Stimulated activated CD4-positive, alpha-beta T cell treated with anti-CD3 and anti-CD28 coated beads, Interleukin-12 subunit alpha, Interleukin-12 subunit beta, amount 100 ng/mL, for 48 hours (primary cell): ENCODE measurements around the gene MEST.
"Not testable (repeated sequence)": the region's sequence is repeated elsewhere in the genome, so short reads cannot be mapped to it uniquely, and the experiment has no call there.

Experiments
- DNase-seq, 3 donors: peaks; one replicate each; pipeline ENCODE4 v3.0.0-alpha.2; 2020; ENCODE audit warnings: low read depth in 2 of 3, low spot score in 1 of 3

The MEST gene

GRCh38 chr7:130521258-130521951 lies 29.5 kb downstream of the MEST start:
- no peak for DNase-seq

- DNase-seq: not testable (repeated sequence)
Observed at GRCh38 chr7:130523519-130524125, 31.7 kb downstream of the MEST start.

DNA sequence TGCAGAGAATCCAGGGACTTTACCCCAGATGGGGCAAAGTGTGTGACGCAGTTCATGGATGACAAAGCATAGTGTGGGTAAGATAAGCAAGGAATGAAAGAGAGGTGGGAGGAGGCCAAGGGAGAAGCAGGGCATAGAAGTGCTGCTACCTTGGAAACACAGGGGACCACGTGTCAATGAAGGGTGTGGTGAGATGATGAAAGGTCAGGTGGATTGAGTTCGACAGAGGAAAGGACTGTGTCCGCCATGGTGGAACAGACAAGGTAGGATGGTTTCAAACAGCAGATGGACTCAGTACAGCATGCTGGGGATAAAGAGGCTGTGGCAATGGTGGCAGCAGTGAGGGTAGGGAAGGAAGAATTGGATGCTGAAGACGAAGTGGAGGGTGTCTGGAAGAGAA lies 32.7 kb downstream of the MEST start:
- DNase-seq: no peak

- not testable (repeated sequence) for DNase-seq
Observed at GRCh38 chr7:130527752-130528355, 36.0 kb downstream of the MEST start.

DNA sequence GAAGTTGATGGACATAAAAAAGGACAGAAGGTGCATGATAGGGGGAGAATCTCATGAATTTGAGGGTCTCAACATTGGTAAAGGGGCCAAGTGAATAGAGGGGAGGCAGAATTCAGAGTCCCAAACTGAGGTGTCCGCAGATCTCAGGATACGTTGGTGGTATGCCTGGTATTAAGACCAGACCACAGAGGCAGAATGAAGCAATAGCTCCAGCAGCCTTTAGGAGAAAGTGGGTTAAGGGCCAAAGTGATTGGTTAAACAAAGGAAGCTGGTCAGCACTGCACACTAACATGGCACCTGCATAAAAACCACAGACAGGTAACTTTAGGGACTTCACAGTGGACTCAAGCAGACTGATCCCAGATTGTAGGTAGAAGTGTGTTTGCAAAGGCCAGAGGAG lies 37.5 kb downstream of the MEST start:
- no peak for DNase-seq

GRCh38 chr7:130537894-130538293 lies 46.0 kb downstream of the MEST start:
- DNase-seq: not testable (repeated sequence)

DNA sequence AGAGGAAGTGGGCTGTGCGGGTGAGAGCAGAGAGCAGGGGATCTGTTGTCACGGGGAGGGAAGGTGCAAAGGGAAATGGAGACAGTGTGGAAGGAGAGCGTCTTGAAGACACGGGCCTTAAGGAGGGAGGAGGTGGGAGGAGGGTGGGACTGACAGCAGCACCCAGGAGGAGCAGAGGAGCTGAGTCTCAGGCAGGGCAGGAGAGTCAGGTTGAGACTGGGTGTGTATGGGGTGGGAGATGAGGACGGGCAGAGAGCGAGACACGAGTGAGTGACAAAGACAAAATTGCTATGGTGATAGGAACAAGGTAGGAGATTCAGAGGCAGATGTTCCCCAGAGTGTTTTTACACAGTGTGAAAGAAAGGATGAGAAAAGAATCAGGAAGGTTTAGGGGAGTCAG lies 49.4 kb downstream of the MEST start:
- DNase-seq: not testable (repeated sequence)

DNA sequence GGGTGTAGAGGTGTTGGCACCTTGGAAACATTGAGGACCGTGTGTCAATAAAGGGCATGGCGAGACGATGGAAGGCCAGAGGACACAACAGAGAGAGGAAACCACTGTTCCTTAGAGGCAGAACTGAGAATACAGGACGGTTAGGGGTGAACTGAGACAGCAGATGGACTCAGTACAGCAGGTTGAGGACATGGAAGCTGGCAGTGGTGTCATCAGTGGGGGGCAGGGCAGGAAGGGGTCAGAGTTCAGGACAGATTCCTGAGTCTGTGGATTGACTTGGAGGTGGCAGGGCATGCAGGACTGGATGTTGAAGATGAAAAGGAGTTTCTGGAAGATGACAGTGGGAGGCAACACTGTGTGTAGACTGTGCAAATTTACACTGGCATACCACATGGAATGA lies 50.4 kb downstream of the MEST start:
- not testable (repeated sequence) for DNase-seq

DNA sequence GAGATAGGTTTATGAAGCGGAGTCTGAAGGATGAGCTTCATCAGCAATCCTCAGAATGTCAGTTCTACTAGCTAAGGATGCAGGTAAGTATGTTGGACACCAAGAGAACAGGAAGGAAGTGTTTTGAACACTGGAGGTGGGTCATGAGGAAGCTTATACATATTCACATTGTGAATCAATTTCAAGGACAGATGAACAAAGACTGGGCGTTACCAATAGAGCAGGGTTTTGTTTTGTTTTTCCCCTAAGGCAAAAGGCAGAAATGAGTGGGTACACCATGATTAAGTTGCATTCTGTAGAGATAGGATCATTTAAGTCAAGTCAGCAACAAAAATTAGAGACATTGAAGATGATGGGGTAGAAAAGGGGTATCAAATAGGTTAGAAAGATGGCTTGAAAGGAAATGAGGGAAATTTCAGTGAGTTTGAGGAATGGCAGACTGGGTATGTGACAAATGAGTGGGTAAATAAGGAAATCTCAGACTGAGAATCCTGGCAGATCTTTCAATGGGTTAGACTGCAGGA lies 51.7 kb downstream of the MEST start:
- DNase-seq: no peak

DNA sequence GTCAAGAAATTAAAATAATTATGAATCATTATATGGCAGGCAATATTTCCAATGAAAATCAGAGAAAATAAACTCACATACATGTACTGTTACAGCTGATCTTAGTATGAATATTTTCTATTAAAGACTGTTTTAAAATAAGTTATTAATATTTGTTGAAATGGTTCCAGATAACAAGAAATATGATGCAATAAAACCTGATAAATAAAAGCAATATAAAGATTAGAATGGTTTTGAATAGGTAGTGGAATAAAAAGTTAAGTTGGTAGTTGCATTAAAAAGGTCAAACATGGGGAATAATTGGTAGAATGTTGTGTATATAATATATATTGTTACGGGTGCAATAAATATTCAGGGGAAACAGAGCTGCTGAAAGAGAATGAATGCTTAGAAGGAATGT lies 52.5 kb downstream of the MEST start:
- no peak for DNase-seq

DNA sequence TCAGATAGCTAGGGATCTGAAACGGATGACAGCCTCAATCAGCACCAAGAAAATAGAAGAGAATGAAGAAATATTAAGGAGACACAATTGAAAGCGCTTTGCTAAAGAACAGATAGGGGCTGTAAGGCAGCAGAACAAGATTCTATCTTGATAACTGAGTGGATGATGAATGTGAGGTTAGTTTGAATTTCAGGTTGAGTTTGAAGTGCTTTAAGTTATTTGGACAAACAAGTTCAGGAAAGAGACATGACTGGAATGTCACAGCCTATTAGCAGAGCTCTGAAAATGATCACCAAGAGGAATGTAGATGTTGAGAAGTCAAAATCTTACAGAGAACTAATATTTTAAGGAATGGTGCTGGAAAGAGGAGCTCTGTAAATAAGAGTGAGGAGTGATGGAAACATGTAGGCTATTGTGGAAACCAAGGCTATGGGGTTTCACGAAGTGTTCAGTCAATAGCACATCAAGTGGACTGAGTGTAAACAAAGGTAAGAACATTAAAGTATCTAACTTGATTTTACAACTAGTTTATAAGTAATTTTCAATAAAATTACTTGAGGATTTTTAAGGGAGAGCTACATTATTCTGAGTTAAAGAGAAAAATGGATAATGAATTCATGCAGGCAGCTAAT lies 61.6 kb downstream of the MEST start:
- no peak for DNase-seq

DNA sequence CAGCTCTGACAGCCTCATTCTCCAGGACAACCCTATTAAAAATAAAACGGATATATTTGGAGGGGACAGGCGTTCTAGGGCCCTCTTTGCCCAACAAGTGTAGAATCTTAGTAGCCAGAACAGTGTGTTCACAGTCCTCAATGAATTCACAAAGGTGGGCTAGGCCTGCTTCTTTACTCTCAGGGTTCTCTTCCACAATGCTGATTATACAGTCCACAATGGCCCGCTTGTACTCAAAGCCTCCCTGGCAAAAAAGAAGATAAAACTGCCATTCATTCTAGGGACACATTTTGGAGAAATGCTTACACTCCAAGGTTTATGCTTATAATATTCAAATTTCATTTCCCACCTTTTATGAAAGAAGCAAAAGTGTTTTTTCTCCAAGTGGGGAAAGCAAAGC lies 62.6 kb downstream of the MEST start:
- no peak for DNase-seq
